Choroid plexus epithelial cell (primary cell): ENCODE results near the gene DPP6.

Source experiments
- DNase-seq: peaks from one replicate; pipeline ENCODE4 v3.0.0-alpha.2; 2010; ENCODE audit warnings: low read depth
- H3K4me3 ChIP-seq: 2 replicates; pipeline ENCODE4 v1.5.1; 2011; ENCODE audit warnings: low read depth, mild to moderate bottlenecking, control low read depth, low read length, moderate library complexity
- TF ChIP-seq, protein P1 (sequence below): conservative IDR thresholded peaks from 2 replicates; pipeline ENCODE4 v1.5.1; 2011; ENCODE audit warnings: low read depth, mild to moderate bottlenecking, control low read depth, inconsistent platforms, low read length, moderate library complexity

DPP6 gene

DNA sequence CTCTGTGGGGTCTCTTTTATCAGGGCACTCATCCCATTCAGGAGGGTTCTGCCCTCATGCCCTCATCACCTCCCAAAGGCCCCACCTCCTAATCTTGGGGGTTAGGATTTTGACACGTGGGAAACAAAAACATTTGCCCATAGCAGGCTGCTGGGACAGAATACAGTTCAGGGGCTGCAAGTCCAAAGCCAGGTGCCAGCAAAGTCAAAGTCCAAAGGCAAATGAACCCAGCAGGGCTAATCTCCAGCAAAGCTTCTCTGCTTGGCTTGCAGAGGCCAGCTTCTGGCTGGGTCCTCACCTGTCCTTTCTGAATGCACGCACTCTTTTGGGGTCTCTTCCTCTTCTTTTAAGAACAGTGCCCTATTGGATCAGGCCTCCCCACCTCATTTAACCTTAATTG is 359.9 kb downstream of the DPP6 start:
- H3K4me3 ChIP-seq: no peak overlapping the region
- TF ChIP-seq, protein P1, sequence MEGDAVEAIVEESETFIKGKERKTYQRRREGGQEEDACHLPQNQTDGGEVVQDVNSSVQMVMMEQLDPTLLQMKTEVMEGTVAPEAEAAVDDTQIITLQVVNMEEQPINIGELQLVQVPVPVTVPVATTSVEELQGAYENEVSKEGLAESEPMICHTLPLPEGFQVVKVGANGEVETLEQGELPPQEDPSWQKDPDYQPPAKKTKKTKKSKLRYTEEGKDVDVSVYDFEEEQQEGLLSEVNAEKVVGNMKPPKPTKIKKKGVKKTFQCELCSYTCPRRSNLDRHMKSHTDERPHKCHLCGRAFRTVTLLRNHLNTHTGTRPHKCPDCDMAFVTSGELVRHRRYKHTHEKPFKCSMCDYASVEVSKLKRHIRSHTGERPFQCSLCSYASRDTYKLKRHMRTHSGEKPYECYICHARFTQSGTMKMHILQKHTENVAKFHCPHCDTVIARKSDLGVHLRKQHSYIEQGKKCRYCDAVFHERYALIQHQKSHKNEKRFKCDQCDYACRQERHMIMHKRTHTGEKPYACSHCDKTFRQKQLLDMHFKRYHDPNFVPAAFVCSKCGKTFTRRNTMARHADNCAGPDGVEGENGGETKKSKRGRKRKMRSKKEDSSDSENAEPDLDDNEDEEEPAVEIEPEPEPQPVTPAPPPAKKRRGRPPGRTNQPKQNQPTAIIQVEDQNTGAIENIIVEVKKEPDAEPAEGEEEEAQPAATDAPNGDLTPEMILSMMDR: no peak
- no peak for DNase-seq

DNA sequence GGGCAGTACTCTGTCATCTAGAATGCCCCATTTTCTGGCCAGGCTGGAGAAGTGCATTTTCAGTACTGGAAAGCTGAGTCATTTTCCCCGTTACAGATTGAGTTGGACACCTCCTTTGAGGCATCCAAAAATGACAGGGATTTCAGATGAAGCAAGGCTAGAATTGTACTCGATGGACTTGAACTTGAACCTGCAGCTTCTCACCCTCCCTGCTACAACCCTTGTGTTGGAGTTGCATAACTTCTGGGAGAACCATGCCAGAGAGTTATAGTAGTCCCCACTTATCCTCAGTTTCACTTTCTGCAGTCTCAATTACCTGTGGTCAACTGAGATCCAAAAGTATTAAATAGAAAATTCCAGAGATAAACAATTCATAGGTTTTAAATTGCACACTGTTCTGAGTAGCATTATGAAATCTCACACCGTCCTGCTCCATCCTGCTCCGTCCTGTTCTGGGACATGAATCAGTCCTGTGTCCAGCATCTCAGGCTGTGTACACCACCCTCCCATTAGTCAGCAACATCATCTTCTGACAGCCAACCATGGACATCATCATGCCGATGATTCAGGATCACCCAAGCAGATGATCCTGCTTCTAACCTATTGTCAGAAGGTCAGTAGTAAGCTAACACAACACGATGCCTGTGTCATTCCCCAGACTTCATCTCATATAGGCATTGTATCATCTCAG is 363.7 kb downstream of the DPP6 start:
- H3K4me3 ChIP-seq: no peak overlapping the region
- TF ChIP-seq, protein P1: no peak
- no peak for DNase-seq

- TF ChIP-seq, protein P1: no peak
- H3K4me3 ChIP-seq: no peak overlapping the region
- no peak for DNase-seq
These were observed 364.5 kb downstream of the DPP6 start for GRCh38 chr7:154416714-154417113.

GRCh38 chr7:154419344-154419743 is 367.1 kb downstream of the DPP6 start:
- no peak for DNase-seq
- TF ChIP-seq, protein P1: no peak
- no peak overlapping the region for H3K4me3 ChIP-seq

DNA sequence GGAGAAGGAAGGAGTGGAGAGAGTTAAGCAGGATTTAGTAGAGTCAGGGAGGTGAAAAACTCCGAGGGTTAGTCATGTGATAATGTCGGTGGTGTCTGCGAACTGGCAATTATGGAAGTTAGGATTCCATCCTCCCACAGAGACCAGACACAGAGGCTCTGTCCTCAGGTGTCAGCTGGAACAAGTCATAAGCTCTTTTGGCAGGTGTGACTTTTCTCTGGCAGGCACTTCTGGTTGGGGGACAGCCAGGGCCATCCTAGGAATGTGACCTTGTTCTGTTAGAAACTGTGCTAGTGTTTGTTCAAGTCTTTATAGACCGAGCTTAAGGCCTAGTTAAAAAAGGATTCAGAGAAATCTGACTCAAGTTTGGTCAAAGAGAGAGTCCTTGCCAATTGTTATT is 371.0 kb downstream of the DPP6 start:
- no peak overlapping the region for H3K4me3 ChIP-seq
- DNase-seq: no peak
- TF ChIP-seq, protein P1: no peak

DNA sequence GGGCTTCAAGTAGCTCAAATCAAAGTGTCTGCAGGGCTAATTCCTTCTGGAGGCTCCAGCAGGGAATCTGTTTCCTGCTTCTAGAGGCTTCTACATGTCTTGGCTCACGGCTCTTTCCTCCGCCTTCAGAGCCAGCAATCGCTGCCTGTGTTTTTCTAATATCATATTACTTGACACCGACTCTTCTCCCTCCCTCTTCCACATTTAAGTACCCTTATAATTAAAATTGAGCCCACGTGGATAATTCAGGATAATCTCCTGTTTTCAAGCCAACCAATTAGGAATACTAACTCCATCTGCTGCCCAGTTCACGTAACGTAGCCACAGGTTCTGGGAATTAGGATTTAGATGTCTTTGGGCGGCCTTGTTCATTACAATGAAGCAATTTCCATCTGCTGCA is 372.2 kb downstream of the DPP6 start:
- DNase-seq: no peak

More for the DNA sequence above, 372.2 kb downstream of the DPP6 start:
- TF ChIP-seq, protein P1: no peak
- H3K4me3 ChIP-seq: no peak overlapping the region
